Peyer's patch (tissue), 4 donors: ENCODE data around the gene CDCP2.

Source experiments
- CTCF ChIP-seq, 6 experiments: fragments of 450-650 bp in 4 of 6; fragments of 200-600 bp in 2 of 6; sonication (generic) in 1 of 6; IDR thresholded peaks; one replicate each; pipeline ENCODE4 v1.5.1; 2017 to 2019; ENCODE audit warnings: antibody characterized with exemption in 6 of 6, mild to moderate bottlenecking in 3 of 6, moderate library complexity in 1 of 6
- POLR2A ChIP-seq, 2 donors: fragments of 450-650 bp; IDR thresholded peaks; one replicate each; pipeline ENCODE4 v1.5.1; 2017; ENCODE audit warnings: antibody characterized with exemption in 2 of 2, mild to moderate bottlenecking in 2 of 2, moderate library complexity in 2 of 2

GRCh38 chr1:54122135-54122751 is 30.6 kb downstream of the CDCP2 start:
- TF ChIP-seq POLR2A (IDR thresholded peaks at IDR 0.05): no peak
- no peak for TF ChIP-seq CTCF (IDR thresholded peaks at IDR 0.05)
